GM21360 (cell line): Measurements from ENCODE around the gene WNK3.
"Not testable (repeated sequence)": the region's sequence is repeated elsewhere in the genome, so short reads cannot be mapped to it uniquely, and the experiment has no call there.

ENCODE experiments used
- ATAC-seq: cut with Tn5 transposase; IDR thresholded peaks from one replicate; pipeline ENCODE4 v1.9.1; 2021; ENCODE audit warnings: mild to moderate bottlenecking, moderate library complexity; ENCODE audit not compliant: unreplicated experiment

Gene WNK3

GRCh38 chrX:54357414-54358377 lies at the start of gene WNK3:
WNK3 (minus strand) TSS chrX:54358046.
- ATAC-seq = no peak

GRCh38 chrX:54407266-54407665 lies 49.4 kb upstream of the WNK3 start:
- no peak for ATAC-seq

GRCh38 chrX:54397113-54397512 lies 39.3 kb upstream of the WNK3 start:
- ATAC-seq = no peak

- ATAC-seq = no peak
Measured at GRCh38 chrX:54386314-54386713, 28.5 kb upstream of the WNK3 start.

- not testable (repeated sequence) for ATAC-seq
Measured at GRCh38 chrX:54384661-54385060, 26.8 kb upstream of the WNK3 start.

- no peak for ATAC-seq
Measured at GRCh38 chrX:54359408-54359807, 1.6 kb upstream of the WNK3 start.

- peak; percentile 60 for ATAC-seq
Measured at GRCh38 chrX:54358424-54359211, 772 bp upstream of the WNK3 start.

GRCh38 chrX:54352677-54353076 lies 5.2 kb downstream of the WNK3 start:
- no peak for ATAC-seq

GRCh38 chrX:54337383-54337782 lies 20.5 kb downstream of the WNK3 start:
- ATAC-seq = not testable (repeated sequence)

- no peak for ATAC-seq
Measured at GRCh38 chrX:54325077-54325476, 32.8 kb downstream of the WNK3 start.

- ATAC-seq = no peak
Measured at GRCh38 chrX:54320067-54320466, 37.8 kb downstream of the WNK3 start.

GRCh38 chrX:54306379-54306778 lies 51.5 kb downstream of the WNK3 start:
- ATAC-seq = no peak

GRCh38 chrX:54301516-54301915 lies 56.3 kb downstream of the WNK3 start:
- ATAC-seq = no peak

GRCh38 chrX:54294306-54294705 lies 63.5 kb downstream of the WNK3 start:
- no peak for ATAC-seq

GRCh38 chrX:54292755-54293154 lies 65.1 kb downstream of the WNK3 start:
- no peak for ATAC-seq

- no peak for ATAC-seq
Measured at GRCh38 chrX:54291758-54292157, 66.1 kb downstream of the WNK3 start.

- ATAC-seq = no peak
Measured at GRCh38 chrX:54288968-54289367, 68.9 kb downstream of the WNK3 start.

- ATAC-seq = no peak
Measured at GRCh38 chrX:54288277-54288676, 69.6 kb downstream of the WNK3 start.

- no peak for ATAC-seq
Measured at GRCh38 chrX:54281676-54282075, 76.2 kb downstream of the WNK3 start.

GRCh38 chrX:54280466-54280865 lies 77.4 kb downstream of the WNK3 start:
- no peak for ATAC-seq

- no peak for ATAC-seq
Measured at GRCh38 chrX:54271664-54272063, 86.2 kb downstream of the WNK3 start.

GRCh38 chrX:54248309-54248708 lies 109.5 kb downstream of the WNK3 start:
- no peak for ATAC-seq
